Smooth muscle cell (in vitro differentiated cells): ENCODE results near the gene EIPR1. TPM values are rescaled to one million over a fixed set of nuclear protein-coding genes. Genes with fewer than 3 reads are reported as not detected.
"Not testable (repeated sequence)": the region's sequence is repeated elsewhere in the genome, so short reads cannot be mapped to it uniquely, and the experiment has no call there.

Experiments
- DNase-seq: peaks from one replicate; lab custom pipeline; 2025; ENCODE audit not compliant: unreplicated experiment; lab: John Stamatoyannopoulos, UW
- H2AFZ ChIP-seq: fragments of 200-600 bp; sonication (generic); 2 replicates; pipeline ENCODE4 v1.6.0; 2016; ENCODE audit warnings: antibody characterized with exemption, low read depth, mild to moderate bottlenecking
- H3F3A ChIP-seq: fragments of 200-600 bp; sonication (generic); 2 replicates; pipeline ENCODE4 v1.6.0; 2017; ENCODE audit warnings: antibody characterized with exemption, low read depth
- H3K27ac ChIP-seq: fragments of 200-600 bp; sonication (generic); 2 replicates; pipeline ENCODE4 v1.5.1; 2016; ENCODE audit warnings: low read depth, mild to moderate bottlenecking
- H3K27me3 ChIP-seq: fragments of 200-600 bp; sonication (generic); 2 replicates; pipeline ENCODE4 v1.6.1; 2016; ENCODE audit warnings: low read depth, mild to moderate bottlenecking
- H3K36me3 ChIP-seq: fragments of 200-600 bp; sonication (generic); 2 replicates; pipeline ENCODE4 v1.5.1; 2016; ENCODE audit warnings: low read depth
- H3K4me1 ChIP-seq: fragments of 200-600 bp; sonication (generic); 2 replicates; pipeline ENCODE4 v1.5.1; 2016; ENCODE audit warnings: low read depth
- H3K4me2 ChIP-seq: fragments of 200-600 bp; sonication (generic); 2 replicates; pipeline ENCODE4 v1.6.0; 2016; ENCODE audit warnings: mild to moderate bottlenecking
- H3K4me3 ChIP-seq: fragments of 200-600 bp; sonication (generic); 2 replicates; pipeline ENCODE4 v1.5.1; 2016; ENCODE audit warnings: mild to moderate bottlenecking
- H3K79me2 ChIP-seq: fragments of 200-600 bp; sonication (generic); 2 replicates; pipeline ENCODE4 v1.6.0; 2016; ENCODE audit warnings: low read depth, mild to moderate bottlenecking
- H3K9ac ChIP-seq: fragments of 200-600 bp; sonication (generic); 2 replicates; pipeline ENCODE4 v1.6.0; 2016; ENCODE audit warnings: low read depth
- H3K9me3 ChIP-seq: fragments of 200-600 bp; sonication (generic); replicated peaks from 2 replicates; pipeline ENCODE4 v1.5.1; 2016; ENCODE audit warnings: low read depth
- H4K20me1 ChIP-seq: fragments of 200-600 bp; sonication (generic); 2 replicates; pipeline ENCODE4 v1.6.0; 2016; ENCODE audit warnings: low read depth
- WGBS: methylation state at CpG from one replicate; pipeline ENCODE4 v1.1.7; 2016; ENCODE audit warnings: low lambda C conversion rate; 5-methylcytosine and 5-hydroxymethylcytosine counted together
- polyA plus RNA-seq: library from polyadenylated mRNA; unstranded; fragments of >200 nt; fragmentation: Nextera tagmentation; extraction: Ambion mirVana; gene quantifications from 2 replicates; pipeline ENCODE4 v1.2.1, GENCODE V29; 2016
- total RNA-seq: library from RNA; depleted of rRNA; stranded (reverse); fragments of >200 nt; gene quantifications from 2 replicates; pipeline ENCODE4 v1.2.3, GENCODE V29; 2014
- TF ChIP-seq, protein P1 (sequence below): fragments of 200-600 bp; sonication (generic); IDR thresholded peaks from 2 replicates; pipeline ENCODE4 v1.5.1; 2017; ENCODE audit warnings: borderline replicate concordance, mild to moderate bottlenecking, antibody characterized with exemption; ENCODE audit not compliant: insufficient read depth, poor library complexity, severe bottlenecking

EIPR1 gene
- total and polyA plus RNA-seq, 2 experiments from 2014 or later, result 18.5 to 23.1 TPM

DNA sequence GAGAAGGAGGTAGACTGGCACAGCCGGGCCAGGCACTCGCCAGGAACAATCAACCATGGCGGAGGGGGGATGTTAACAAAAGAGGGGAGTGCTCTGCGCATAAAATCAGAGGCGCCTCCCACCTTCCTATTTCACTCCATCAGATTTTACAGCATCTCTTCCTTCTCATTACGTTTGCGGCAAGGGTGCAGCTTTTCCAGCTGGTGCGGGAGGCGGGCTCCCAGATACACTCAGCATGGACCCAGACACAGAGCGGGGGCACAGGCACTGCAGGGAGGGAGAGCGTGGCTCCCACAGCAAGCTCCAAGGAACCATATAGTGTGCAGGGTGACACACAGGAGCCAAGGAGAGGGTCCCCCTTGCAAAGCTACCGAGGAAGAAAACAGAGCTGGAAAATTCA, 176.3 kb downstream of the EIPR1 start:
- H3F3A ChIP-seq, result no peaks in the 10 kb centered on the region
- H3K79me2 ChIP-seq, result no peaks in the 10 kb centered on the region
- no peaks in the 10 kb centered on the region for H3K27me3 ChIP-seq
- WGBS, result 97% methylated on average over 12 of the region's 12 CpGs
- no peaks in the 10 kb centered on the region for H3K36me3 ChIP-seq
- no peak overlapping the region for H3K4me2 ChIP-seq
- H3K9ac ChIP-seq, result no peak overlapping the region
- H3K9me3 ChIP-seq, result no peaks in the 10 kb centered on the region
- no peak overlapping the region for H2AFZ ChIP-seq
- TF ChIP-seq, protein P1, sequence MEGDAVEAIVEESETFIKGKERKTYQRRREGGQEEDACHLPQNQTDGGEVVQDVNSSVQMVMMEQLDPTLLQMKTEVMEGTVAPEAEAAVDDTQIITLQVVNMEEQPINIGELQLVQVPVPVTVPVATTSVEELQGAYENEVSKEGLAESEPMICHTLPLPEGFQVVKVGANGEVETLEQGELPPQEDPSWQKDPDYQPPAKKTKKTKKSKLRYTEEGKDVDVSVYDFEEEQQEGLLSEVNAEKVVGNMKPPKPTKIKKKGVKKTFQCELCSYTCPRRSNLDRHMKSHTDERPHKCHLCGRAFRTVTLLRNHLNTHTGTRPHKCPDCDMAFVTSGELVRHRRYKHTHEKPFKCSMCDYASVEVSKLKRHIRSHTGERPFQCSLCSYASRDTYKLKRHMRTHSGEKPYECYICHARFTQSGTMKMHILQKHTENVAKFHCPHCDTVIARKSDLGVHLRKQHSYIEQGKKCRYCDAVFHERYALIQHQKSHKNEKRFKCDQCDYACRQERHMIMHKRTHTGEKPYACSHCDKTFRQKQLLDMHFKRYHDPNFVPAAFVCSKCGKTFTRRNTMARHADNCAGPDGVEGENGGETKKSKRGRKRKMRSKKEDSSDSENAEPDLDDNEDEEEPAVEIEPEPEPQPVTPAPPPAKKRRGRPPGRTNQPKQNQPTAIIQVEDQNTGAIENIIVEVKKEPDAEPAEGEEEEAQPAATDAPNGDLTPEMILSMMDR, result no peak
- no peak for DNase-seq
- no peak overlapping the region for H3K27ac ChIP-seq
- no peaks in the 10 kb centered on the region for H3K4me1 ChIP-seq
- H4K20me1 ChIP-seq, result peaks cover 6% of the 10 kb centered on the region
- H3K4me3 ChIP-seq, result no peak overlapping the region

DNA sequence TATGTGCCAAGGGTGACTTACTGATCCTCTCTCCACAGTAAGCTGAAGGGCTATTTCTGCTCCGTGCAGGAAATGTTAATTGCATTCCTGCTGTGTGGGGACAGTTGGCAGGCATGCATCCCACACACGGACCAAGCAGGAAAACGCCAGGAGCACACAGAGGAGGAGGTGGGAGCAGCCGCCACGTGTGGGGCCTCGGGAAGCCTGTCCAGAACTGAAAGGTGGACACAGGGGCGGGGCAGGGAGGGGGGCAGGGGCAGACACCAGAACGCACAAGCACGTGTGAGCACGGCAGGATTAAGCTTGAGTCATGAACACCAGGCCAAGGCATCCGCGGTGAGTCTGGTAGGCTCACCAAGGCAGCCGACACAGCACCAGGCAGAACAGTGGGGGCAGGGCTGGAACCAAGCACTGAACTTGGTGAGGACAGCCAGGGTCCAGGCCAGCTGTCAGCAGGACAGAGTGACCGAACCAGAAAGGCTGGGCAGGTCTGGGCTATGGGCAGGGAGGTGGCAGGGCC, 177.1 kb downstream of the EIPR1 start:
- Histone ChIP-seq H3K9me3 (no peaks in the 10 kb centered on the region), H3K27me3 (no peaks in the 10 kb centered on the region), H3K9ac (no peak overlapping the region), H3K79me2 (no peaks in the 10 kb centered on the region), H3K4me1 (no peaks in the 10 kb centered on the region), H3K36me3 (no peaks in the 10 kb centered on the region), H2AFZ (no peak overlapping the region), H3K27ac (no peak overlapping the region), H4K20me1 (peaks cover 6% of the 10 kb centered on the region), H3K4me3 (no peak overlapping the region), H3F3A (no peaks in the 10 kb centered on the region), H3K4me2 (no peak overlapping the region)
- DNase-seq, result no peak
- WGBS, result 59% methylated on average over 14 of the region's 14 CpGs
- TF ChIP-seq, protein P1, result no peak

DNA sequence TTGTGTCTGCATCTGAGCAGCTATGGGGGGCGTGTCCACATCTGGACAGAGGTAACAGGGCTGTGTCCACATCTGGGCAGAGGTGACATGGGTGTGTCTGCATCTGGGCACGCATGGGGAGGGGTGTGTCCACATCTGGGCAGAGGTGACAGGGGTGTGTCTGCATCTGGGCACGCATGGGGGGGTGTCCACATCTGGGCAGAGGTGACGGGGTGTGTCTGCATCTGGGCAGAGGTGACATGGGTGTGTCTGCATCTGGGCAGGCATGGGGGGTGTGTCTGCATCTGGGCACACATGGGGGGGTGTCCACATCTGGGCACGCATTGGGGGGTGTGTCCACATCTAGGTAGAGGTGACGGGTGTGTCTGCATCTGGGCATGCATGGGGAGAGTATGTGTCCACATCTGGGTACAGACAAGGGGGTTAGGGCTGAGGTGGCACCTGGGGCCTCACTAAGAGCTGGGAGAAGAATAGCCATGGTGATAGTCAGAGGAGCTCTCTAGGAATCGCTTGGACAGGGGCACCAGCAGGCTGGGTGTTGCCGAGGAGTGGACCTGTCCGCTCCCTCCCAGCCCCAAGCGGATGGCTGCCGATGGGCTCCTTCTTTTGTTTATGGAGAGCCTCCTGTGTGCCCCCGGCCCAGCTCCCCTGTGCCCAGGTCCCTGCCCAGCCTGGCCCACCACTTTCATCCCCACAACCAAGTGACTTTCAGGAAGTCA, 177.8 kb downstream of the EIPR1 start:
- Histone ChIP-seq H3K27me3 (no peaks in the 10 kb centered on the region), H4K20me1 (peaks cover 6% of the 10 kb centered on the region), H3K9ac (no peak overlapping the region), H3K27ac (no peak overlapping the region), H3K9me3 (no peaks in the 10 kb centered on the region), H3F3A (no peaks in the 10 kb centered on the region), H3K79me2 (no peaks in the 10 kb centered on the region), H3K36me3 (no peaks in the 10 kb centered on the region), H2AFZ (no peak overlapping the region), H3K4me1 (no peaks in the 10 kb centered on the region), H3K4me2 (no peak overlapping the region), H3K4me3 (no peak overlapping the region)
- no peak for DNase-seq
- 90% methylated on average over 12 of the region's 12 CpGs for WGBS
- TF ChIP-seq, protein P1, result no peak

DNA sequence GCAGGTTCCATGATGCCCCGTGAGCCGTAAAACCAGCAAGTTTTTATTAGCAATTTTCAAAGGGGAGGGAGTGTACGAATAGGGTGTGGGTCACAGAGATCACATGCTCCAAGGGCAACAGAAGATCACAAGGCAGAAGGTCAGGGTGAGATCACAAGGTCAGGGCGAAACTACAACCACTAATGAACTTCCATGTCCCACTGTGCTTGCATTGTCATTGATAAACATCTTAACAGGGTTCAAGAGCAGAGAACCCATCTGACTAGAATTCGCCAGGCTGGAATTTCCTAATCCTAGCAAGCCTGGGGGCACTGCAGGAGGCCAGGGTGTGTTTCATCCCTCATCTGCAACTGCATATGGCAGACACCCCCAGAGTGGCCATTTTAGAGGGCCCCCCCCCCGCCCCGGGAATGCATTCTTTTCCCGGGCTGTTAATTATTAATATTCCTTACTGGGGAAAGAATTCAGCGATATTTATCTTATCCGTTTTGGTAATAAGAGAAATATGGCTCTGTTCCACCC, 178.9 kb downstream of the EIPR1 start:
- not testable (repeated sequence) for H3K9ac ChIP-seq, H2AFZ ChIP-seq, H3K4me2 ChIP-seq, DNase-seq, H3K4me1 ChIP-seq, H3K27me3 ChIP-seq, H3F3A ChIP-seq, H3K79me2 ChIP-seq, H4K20me1 ChIP-seq, H3K4me3 ChIP-seq, H3K36me3 ChIP-seq, H3K27ac ChIP-seq, H3K9me3 ChIP-seq
- WGBS, result 80% methylated on average over 7 of the region's 10 CpGs
